ENCODE results near the gene ZSCAN23.

GRCh38 chr6:28468056-28468455 is 24.8 kb upstream of the ZSCAN23 start:
- TF ChIP-seq, protein P1, sequence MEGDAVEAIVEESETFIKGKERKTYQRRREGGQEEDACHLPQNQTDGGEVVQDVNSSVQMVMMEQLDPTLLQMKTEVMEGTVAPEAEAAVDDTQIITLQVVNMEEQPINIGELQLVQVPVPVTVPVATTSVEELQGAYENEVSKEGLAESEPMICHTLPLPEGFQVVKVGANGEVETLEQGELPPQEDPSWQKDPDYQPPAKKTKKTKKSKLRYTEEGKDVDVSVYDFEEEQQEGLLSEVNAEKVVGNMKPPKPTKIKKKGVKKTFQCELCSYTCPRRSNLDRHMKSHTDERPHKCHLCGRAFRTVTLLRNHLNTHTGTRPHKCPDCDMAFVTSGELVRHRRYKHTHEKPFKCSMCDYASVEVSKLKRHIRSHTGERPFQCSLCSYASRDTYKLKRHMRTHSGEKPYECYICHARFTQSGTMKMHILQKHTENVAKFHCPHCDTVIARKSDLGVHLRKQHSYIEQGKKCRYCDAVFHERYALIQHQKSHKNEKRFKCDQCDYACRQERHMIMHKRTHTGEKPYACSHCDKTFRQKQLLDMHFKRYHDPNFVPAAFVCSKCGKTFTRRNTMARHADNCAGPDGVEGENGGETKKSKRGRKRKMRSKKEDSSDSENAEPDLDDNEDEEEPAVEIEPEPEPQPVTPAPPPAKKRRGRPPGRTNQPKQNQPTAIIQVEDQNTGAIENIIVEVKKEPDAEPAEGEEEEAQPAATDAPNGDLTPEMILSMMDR (IDR thresholded peaks at IDR 0.05; ENCODE audit: extremely low read depth in 1 of 2, insufficient read depth in 1 of 2, low read depth in 1 of 2, low read length in 2 of 2) = no peak
- no peak for TF ChIP-seq MAX (IDR thresholded peaks at IDR 0.05; ENCODE audit: insufficient read depth, insufficient read length)

All from endothelial cell of umbilical vein (primary cell).